HG03558 (cell line): Measurements from ENCODE around the gene LRP10.
"Not testable (repeated sequence)": the region's sequence is repeated elsewhere in the genome, so short reads cannot be mapped to it uniquely, and the experiment has no call there.

Experiments used
- ATAC-seq: cut with Tn5 transposase; IDR thresholded peaks from one replicate; pipeline ENCODE4 v1.9.1; 2021; ENCODE audit warnings: moderate number of reproducible peaks; ENCODE audit not compliant: unreplicated experiment; ENCODE audit errors: extremely low read depth

The LRP10 gene

DNA sequence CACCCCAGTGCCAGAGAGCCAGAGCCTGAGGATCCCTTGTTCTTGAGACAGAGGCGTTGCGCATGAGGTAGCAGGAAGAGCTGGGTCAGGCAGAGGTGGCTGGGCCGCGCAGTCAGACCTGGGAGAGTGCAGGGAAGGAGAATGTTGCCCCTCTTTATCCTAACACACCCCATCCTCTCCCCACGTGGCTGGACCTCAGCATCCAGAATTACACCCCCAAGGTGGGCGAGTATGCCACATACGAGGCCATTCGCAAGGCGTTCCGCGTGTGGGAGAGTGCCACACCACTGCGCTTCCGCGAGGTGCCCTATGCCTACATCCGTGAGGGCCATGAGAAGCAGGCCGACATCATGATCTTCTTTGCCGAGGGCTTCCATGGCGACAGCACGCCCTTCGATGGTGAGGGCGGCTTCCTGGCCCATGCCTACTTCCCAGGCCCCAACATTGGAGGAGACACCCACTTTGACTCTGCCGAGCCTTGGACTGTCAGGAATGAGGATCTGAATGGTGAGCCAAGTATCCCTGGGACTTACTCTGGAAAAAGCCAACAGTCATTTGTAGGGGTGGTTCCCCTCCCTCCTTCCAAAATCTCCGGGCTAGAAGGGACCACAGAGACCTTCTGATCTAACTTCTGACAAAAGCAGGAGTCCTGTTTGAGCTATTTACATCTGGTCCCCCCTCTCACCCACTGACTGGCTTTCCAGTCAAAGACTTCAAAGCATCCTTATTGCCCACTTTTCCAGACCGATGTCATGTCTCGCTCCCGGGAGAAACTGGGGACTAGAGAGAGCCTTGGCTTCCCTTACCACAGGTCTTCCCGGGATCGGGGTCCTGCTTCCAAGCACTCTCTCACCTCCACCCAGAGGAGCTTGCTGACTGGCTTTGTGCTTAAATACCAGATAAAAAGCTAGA lies 29.1 kb upstream of the LRP10 start:
- no peak for ATAC-seq

DNA sequence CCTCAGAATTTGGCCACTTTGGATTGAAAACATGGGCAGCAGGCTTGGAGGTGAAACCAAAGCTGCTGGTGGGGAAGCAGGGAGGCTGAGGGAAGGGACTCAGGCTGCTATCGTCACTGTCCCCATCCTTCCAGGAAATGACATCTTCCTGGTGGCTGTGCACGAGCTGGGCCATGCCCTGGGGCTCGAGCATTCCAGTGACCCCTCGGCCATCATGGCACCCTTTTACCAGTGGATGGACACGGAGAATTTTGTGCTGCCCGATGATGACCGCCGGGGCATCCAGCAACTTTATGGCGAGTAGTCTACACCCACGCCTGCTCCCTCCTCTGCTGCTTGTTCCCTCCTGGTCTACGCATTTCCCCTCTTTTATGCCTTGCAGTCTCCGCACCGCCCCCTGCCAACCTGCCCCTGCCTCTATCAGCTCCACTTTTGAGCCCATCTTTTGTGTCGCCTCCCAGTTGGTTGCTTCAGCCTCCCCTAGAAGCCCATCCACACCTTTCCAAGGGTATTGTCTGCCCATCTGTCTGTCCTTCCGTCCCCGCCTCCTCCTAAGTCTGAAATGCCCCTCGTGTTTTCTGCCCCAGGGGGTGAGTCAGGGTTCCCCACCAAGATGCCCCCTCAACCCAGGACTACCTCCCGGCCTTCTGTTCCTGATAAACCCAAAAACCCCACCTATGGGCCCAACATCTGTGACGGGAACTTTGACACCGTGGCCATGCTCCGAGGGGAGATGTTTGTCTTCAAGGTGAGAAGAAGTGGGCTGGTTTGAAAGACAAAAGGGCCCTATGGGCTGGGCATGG lies 28.2 kb upstream of the LRP10 start:
- ATAC-seq: no peak

DNA sequence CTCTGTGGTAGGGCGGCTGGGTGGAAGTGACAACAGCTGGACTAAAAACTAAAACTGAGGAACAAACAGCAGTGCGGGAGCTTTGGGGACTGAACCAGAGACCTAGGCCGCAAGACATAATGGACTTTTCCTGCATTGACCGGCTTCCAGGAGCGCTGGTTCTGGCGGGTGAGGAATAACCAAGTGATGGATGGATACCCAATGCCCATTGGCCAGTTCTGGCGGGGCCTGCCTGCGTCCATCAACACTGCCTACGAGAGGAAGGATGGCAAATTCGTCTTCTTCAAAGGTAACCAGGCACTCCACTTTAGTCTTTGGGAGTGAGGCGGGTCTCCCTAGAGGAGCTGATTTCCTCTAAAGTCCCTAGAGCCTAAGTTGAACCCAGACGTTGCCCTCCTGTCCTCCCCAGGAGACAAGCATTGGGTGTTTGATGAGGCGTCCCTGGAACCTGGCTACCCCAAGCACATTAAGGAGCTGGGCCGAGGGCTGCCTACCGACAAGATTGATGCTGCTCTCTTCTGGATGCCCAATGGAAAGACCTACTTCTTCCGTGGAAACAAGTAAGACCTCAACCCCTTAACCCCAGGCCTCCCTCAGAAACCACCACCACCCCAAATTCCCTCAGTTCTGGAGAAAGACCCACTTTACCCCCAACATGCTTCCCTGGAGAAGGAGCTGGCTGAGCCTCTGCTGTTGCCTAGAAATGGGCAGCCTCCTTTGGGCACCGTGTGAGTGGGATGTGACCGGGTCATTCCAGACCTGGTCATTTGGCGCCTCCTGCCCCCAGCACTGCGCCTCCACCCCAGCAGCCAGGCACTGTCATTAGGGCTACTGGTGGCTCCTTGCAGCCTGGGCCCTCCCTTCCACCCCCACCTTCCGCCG lies 27.1 kb upstream of the LRP10 start:
- no peak for ATAC-seq

DNA sequence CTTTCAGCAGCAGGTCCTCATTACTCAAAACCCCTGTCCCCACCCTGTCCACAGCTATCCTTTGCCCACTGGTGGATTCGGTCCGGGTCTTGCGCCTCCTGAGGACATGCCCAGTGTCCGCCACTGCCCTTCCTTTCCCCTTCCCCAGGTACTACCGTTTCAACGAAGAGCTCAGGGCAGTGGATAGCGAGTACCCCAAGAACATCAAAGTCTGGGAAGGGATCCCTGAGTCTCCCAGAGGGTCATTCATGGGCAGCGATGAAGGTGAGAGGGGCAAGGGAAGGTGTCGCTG lies 26.5 kb upstream of the LRP10 start:
- no peak for ATAC-seq

DNA sequence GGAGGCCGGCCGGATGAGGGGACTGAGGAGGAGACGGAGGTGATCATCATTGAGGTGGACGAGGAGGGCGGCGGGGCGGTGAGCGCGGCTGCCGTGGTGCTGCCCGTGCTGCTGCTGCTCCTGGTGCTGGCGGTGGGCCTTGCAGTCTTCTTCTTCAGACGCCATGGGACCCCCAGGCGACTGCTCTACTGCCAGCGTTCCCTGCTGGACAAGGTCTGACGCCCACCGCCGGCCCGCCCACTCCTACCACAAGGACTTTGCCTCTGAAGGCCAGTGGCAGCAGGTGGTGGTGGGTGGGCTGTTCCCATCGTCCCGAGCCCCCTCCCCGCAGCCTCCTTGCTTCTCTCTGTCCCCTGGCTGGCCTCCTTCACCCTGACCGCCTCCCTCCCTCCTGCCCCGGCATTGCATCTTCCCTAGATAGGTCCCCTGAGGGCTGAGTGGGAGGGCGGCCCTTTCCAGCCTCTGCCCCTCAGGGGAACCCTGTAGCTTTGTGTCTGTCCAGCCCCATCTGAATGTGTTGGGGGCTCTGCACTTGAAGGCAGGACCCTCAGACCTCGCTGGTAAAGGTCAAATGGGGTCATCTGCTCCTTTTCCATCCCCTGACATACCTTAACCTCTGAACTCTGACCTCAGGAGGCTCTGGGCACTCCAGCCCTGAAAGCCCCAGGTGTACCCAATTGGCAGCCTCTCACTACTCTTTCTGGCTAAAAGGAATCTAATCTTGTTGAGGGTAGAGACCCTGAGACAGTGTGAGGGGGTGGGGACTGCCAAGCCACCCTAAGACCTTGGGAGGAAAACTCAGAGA lies 25.5 kb upstream of the LRP10 start:
- no peak for ATAC-seq

DNA sequence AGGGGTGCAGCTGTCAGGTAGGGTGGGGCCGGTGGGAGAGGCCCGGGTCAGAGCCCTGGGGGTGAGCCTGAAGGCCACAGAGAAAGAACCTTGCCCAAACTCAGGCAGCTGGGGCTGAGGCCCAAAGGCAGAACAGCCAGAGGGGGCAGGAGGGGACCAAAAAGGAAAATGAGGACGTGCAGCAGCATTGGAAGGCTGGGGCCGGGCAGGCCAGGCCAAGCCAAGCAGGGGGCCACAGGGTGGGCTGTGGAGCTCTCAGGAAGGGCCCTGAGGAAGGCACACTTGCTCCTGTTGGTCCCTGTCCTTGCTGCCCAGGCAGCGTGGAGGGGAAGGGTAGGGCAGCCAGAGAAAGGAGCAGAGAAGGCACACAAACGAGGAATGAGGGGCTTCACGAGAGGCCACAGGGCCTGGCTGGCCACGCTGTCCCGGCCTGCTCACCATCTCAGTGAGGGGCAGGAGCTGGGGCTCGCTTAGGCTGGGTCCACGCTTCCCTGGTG lies 24.7 kb upstream of the LRP10 start:
- no peak for ATAC-seq

DNA sequence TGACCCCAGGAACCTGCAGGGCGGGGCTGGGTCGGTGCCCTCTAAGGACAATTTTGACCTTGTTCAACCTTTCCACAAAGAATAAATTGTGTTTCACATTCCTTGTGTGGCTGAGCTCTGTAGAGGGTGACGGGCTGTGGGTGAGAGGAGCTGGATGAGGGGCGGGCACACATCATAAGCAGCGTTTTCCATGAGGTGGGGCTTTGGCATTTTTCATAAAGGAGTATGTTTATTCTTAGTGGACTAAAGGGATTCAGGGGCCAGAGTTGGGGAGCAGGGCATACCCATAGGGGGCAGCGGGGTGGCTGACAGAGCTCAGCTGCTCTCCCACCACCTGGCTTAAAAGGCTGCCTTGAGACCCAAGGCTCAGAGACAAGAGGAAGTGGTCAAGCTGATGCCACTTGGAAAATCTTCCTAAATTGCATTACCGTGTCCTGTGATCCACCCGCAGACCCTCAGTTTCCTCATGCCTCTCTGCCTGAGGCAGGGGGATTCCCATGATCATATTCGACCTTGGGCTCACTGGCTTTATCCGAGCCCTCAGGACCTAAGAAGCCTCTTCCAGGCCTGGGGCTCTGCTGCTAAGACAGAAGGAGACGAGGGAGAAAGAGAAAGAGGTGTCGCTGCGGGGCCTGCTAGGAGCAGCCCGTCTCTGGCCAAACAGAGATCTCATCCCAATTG lies 23.7 kb upstream of the LRP10 start:
- no peak for ATAC-seq

DNA sequence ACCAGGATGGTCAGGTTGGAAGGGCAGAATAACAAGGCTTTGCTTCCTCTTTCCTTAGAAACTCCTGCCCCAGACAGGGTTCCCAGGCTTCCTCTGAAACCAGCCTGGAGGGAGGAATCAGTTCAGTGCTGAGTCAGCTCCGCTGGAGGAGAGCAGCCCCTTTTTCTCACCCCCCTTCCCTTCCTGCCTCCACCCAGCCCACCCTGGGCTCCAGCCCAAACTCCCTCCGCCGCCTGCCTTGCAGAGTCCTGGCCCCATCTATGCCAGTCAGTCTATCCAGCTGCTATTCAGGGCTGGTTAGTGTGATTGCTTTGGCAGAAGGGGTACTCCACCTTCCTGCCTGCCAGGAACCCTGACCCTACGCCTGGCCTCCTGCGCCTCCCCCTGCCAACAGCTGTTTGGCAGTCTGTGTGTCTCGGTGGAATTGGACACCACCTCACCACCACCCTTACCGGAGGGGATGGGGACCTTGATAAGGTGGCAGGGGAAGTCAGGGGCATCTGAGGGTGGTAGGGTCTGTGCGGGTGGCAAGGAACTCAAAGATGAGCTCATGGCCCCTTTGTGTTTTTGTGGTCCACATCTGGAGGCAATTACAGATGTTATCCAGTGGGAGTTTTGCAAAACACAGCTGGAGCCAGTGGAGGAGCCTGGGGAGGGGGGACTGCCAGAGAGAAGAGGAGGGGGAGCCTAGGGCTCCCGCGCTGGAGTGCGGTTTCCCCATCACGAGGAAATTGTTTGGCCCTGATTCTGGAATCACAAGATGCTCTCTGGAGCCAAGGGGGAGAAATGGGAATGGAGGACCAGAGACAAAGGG lies 23.0 kb upstream of the LRP10 start:
- no peak for ATAC-seq

DNA sequence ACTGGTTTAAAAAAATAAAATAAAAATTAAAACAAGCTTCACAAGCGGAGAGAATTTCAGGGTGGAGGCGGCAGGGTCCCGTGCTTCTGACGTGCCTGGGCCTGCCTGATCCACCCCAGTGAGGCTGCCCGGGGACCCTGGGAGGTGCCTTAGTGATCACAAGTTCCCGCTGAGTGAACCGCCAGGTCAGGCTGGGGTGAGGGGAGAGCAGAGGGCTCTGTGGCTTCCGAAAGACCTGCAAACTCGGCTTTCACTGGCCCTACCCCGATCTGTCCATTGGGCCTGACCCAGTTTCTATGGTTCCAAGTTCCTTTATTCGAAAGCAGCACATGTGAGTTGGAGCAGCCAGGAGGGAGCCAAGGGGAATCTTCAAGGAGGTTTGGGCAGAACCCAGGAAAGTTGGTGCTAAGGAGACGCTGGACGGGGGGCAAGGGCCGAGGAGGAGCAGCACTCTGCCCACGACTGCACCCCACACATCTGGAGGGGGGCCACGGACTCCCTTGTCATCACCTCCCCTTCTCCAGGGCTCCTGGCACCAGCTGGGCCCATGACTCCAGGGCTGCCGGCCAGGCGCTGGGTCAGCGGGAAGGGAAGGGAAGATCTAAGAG lies 22.2 kb upstream of the LRP10 start:
- ATAC-seq: no peak

DNA sequence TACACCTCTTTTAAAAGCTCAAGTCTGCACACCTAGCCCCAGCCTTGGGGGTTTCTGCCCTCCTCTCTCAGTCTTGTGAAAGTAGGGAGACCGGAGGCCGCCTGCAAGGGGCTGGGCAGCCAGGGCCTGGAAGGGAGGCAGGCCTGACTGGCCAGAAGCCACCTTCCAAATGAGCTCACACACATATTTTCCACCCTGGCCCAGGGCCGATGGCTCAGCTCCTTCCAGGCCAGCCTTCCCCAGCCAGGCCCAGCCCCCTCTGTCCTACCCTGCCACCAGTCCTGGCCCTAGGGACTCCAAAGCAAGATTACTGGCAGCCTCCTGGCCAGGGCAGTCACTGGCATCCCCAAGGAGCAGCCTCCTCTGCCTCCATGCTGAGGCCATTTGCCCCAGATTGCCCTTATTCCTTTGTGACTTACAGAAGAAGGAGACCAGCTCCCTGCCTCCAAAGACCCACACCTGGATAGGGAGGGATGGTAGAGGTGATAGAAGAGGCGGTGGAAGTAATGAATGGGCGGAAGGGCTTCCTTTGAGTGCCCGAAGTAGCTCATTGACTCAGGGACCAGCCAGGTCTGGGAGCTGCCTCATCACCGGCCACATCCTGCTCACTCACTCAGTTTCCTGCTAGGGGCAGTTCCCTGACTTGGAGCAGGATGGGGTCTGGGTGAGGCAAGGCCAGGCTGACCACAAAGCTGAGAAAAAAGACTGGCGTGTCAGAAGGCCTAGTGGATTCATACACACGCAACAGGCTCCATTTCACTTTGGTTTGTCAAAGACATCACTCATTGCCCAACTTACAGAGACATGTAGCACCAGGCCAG lies 20.4 kb upstream of the LRP10 start:
- ATAC-seq: no peak

DNA sequence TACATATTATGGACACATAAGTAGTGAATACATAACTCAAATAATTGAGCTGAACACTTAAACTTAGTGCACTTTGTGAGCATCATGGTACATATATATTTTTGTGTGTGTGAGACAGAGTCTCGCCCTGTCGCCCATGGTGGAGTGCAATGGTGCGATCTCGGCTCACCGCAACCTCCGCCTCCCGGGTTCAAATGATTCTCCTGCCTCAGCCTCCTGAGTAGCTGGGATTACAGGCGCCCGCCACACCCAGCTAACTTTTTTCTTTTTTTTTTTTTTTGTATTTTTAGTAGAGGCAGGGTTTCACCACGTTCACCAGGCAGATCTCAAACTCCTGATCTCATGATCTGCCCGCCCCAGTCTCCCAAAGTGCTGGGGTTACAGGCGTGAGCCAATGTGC lies 19.4 kb upstream of the LRP10 start:
- ATAC-seq: not testable (repeated sequence)

DNA sequence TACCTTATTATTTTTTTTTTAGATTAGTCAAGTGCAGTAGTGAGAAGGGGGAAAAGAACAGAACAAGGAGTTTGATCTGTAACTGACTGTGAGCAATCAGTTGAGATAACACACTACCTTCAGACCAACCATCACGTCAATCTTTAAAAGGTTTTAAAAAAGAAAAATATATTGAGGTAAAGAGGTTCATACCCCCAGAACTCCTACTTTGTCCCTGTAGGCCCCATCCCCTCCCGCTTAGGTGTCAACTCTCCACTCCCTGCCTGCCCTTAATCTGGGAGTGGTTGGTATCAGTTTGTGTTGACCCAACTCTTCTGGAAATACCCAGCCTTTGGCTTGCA lies 19.0 kb upstream of the LRP10 start:
- ATAC-seq: no peak

DNA sequence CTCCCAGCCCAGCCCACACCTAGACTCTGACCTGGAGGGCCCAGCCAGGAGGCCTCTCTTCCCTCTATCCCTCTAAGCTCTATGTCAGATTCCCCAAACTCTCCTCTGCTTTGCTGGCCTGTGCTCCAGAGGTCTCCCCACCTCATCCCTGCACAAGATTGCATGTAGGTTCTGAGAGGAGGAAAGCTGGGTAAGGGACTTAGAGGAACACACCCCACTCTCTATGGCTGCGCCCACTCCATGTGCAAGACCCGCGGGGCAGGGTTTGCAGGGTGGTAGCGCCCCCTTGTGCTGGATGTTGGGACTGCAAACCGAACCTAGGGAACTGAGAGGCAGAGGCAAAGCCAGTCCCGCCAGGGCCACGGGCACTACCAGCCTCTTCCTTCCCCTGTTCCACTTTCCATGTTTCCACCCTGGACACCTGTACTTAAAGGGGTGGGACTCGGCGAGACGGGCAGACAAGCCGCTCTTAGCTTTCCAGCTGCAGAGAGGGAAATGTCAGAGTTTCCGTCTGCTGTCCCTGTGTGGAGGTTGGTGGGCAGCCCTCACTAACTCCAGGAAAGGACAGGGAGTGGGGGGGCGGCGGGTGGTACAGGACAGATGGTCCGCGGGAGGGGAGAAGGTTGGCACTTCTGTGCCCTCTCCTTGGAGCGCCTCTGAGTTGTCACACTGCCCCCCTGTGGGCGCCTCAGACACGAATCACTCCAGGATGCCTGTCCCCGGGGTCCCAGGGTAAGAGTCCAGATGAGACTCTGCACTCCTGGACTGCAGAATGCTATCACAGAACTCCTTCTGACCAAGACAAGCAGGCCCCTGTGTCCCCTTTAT lies 18.4 kb upstream of the LRP10 start:
- no peak for ATAC-seq

DNA sequence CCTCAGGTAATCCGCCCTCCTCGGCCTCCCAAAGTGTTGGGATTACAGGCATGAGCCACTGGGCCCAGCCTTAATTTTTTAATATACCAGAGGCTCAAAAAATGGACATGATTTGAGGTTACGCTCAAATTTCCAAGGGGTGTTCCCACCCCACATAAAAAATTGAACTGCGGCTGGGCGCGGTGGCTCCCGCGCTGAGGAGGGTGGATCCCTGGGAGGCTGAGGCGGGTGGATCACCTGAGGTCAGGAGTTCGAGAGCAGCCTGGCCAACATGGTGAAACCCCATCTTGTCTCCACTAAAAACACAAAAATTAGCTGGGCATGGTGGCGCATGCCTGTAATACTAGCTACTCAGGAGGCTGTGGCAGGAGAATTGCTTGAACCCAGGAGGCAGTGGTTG lies 17.2 kb upstream of the LRP10 start:
- not testable (repeated sequence) for ATAC-seq

DNA sequence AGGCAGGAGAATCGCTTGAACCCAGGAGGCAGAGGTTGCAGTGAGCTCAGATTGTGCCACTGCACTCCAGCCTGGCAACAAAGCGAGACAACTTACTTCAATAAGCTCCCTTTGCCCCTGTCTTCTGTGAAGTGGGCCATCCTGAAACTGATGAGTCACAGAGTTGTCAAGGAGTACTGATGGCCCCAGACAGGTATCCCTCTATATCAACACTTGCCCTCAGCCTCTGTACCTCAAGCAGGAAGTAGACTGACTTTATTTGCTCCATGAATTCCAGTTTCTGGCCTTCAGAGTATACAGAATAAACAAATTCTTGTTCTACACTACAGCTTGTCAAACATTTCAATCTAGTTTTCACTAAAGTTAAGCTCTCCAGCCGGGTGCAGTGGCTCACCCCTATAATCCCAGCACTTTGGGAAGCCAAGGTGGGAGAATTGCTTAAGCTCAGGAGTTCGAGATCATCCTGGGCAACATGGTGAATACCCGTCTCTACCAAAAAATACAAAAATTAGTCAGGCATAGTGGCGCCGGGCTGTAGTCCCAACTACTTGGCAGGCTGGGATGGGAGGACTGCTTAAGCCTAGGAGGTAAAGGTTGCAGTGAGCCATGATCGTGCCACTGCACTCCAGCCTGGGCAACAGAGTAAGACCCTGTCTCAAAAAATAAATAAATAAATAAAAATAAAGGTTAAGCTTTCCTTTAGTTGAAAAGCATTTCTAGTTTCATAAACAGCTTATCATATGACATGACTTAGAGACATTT lies 16.4 kb upstream of the LRP10 start:
- ATAC-seq: no peak

DNA sequence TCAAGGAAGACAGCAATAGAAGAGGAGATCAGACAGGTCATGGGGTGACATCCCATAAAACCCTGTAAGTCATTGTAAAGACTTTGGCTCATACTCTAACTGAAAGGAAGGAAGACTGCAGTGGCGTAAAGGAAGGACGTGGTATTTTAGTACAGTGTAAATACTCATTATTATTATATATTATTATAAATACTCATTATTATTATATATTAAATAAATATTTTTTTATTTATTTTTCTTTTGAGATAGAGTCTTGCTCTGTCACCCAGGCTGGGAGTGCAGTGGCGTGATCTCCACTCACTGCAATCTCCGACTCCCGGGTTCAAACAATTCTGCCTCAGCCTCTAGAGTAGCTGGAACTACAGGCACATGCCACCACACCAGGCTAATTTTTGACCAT lies 15.1 kb upstream of the LRP10 start:
- ATAC-seq: no peak
